Activated naive CD8-positive, alpha-beta T cell treated with anti-CD3 and anti-CD28 coated beads, Interleukin-2, amount 50 U/mL, for 16 hours (primary cell): ENCODE data around the gene NAPEPLD.
"Not testable (repeated sequence)": the region's sequence is repeated elsewhere in the genome, so short reads cannot be mapped to it uniquely, and the experiment has no call there.

Source experiments
- DNase-seq: peaks from one replicate; pipeline ENCODE4 v3.0.0-alpha.2; 2020; ENCODE audit warnings: low read depth, low spot score

Gene NAPEPLD

DNA sequence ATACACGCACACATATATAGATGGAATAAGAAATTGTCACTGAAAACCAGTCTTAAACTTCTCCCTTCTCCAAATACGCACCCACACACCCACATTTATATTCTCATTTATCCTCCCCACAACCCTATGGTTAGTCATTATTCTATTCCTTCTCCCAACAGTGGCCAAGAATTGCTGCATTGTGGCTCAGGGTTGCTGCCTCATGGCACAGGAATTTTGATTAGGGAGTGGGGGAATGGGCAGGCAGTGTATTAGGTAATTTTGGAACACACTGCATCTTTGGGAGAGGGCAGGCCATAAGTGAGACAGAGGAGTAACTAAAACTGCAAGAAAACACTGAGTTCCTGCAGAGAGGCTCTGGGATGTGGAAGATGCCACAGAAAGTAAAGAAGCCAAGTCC is 35.7 kb downstream of the NAPEPLD start:
- DNase-seq, result no peak

DNA sequence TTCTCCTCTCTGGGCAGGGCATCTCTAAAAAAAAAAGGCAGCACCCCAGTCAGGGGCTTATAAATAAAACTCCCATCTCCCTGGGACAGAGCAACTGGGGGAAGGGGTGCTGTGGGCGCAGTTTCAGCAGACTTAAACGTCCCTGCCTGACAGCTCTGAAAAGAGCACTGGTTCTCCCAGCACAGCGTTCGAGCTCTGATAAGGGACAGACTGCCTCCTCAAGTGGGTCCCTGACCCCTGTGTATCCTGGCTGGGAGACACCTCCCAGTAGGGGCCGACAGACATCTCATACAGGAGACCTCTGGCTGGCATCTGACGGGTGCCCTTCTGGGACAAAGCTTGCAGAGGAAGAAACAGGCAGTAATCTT is 42.2 kb downstream of the NAPEPLD start:
- DNase-seq, result not testable (repeated sequence)

DNA sequence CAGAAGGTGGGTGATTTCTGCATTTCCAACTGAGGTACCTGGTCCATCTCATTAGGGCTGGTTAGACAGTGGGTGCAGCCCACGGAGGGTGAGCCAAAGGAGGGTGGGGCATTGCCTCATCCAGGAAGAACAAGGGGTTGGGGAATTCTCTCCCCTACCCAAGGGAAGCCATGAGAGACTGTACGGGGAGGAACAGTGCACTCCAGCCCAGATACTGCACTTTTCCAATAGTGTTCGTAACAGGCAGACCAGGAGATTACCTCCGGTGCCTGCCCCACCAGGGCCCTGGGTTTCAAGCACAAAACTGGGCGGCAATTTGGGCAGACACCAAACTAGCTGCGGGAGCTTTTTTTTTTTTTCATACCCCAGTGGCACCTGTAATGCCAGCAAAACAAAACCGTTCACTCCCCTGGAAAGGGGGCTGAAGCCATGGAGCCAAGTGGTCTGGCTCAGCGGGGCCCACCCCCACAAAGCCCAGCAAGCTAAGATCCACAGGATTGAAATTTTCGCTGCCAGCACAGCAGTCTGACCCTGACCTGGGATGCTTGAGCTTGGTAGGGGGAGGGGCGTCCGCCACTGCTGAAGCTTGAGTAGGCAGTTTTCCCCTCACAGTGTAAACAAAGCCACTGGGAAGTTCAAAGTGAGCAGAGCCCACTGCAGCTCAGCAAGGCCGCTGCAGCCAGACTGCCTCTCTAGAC is 42.7 kb downstream of the NAPEPLD start:
- DNase-seq, result no peak

DNA sequence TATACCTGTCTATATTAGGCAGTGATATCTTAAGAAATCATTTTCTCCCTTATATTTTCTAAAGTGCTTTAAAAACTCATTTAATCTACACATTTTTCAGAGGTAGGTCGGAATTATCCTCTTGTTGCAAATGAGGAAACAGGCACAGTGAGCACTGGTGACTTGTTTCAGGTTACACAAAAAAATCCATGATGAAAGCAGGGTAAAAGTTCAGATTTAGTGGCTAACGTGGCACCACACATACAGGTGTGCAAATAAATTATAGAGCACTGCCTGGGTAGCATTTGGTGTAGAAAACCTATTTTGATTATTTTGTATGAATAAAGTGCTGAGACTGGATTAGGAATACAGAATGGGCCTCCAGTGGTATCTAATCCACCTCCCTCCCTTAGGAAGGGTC is 47.4 kb downstream of the NAPEPLD start:
- DNase-seq, result no peak

DNA sequence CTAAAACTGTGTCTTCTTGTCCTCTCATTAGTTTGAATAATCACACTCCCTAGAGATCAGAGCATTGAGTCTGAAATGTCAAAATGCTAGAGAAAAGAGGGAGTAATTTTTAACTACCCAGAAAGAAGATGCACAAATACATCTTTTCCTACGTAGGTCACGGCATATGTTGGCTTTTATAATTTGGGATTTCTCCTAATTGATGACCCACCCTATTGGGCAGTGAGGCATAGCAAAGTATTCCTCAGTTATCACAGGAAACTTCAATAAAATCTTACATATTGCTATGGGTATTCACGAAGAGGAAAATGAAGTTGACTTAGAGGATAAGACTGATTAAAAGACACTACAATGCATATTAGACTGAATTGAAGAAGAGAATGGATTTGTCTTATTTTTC is 48.6 kb downstream of the NAPEPLD start:
- no peak for DNase-seq

DNA sequence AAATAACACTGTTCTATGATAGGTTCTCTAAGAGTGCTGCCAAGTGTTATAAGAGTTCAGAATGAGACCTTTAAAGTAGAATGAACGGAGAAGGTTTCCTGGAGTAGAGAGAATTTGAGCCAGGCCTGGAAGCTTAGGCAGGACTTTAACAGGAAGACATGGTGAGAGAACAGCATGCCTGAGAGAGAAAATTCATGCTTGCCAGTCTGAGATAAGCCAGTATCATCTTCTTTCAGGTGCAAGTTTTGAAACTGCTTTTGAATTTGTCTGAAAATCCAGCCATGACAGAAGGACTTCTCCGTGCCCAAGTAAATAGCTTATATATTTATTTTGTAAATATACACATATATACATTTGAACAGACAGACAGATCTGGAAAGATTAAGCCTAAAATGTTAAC is 51.9 kb downstream of the NAPEPLD start:
- DNase-seq, result no peak

DNA sequence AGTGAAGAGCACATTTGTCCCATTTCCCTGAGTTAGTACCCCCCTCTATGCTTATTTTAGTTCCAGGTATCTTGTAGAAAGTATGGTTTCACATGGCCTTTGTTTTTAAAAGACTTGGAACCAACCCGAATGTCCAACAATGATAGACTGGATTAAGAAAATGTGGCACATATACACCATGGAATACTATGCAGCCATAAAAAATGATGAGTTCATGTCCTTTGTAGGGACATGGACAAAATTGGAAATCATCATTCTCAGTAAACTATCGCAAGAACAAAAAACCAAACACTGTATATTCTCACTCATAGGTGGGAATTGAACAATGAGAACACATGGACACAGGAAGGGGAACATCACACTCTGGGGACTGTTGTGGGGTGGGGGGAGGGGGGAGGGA is 53.3 kb downstream of the NAPEPLD start:
- DNase-seq, result not testable (repeated sequence)

DNA sequence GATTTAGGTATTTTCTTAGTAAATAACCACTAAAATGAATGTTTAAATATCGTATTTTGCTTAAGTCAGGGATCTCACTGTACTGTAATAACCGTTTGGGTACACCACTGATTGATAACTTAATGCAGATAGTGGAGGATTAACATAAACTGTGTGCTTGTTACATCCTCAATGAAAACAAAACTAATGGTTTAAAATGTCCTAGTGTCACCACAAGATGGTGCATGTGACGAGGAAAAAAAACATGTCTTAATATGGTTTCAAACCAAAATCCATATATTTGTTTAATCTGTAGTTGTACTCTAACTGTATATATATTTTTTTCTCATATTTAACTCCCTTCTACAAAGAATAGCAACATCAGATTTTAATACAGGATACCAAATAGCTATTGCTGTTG is 54.8 kb downstream of the NAPEPLD start:
- DNase-seq, result no peak

DNA sequence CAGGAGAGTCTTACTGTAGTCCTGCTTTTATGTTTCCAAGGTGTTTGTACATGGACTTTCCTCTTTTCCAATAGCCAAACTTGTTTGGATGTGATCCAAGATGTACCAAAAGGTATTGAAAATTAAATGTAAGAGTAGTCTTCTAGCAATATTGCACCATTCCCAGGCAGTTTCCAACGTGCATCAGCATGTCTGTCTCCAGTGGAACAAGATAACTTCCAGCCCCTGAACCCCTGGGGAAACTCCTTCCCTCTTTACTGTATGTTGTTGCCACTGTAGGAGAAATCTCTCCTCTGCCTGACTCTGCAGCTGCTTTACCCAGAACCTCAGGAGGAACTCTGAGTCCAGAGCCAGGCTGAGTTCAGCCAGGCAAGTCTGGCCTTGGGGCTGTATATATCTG is 55.5 kb downstream of the NAPEPLD start:
- no peak for DNase-seq

DNA sequence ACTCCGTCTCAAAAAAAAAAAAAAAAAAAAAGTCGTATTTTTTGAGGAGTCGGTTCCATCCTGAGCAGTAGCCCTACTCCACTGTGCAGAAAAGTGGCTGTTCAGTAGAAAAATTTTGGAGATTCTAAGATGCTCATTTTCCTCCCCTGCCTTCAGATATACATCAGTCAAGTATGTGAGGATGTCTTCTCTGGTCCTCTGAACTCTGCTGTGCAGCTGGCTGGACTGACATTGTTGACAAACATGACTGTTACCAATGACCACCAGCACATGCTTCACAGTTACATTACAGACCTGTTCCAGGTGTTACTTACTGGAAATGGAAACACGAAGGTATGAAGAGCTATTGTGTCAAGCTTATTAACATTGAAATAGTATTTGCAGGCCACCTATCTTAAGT is 56.6 kb downstream of the NAPEPLD start:
- not testable (repeated sequence) for DNase-seq

DNA sequence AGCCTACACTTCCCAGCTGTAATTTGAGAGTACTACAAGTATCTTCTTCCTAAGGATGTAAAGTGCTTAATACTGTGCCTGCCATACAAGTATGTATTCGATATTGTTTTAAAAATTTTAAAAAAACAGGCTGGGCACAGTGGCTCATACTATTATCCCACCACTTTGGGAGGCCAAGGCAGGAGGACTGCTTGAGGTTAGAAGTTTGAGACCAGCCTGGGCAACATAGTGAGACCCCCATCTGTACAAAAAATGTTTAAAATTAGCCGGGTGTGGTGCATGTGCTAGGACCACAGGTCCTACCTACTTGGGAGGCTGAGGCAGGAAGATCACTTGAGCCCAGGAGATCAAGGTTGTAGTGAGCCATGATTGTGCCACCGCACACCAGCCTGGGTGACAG is 65.7 kb downstream of the NAPEPLD start:
- DNase-seq, result no peak

DNA sequence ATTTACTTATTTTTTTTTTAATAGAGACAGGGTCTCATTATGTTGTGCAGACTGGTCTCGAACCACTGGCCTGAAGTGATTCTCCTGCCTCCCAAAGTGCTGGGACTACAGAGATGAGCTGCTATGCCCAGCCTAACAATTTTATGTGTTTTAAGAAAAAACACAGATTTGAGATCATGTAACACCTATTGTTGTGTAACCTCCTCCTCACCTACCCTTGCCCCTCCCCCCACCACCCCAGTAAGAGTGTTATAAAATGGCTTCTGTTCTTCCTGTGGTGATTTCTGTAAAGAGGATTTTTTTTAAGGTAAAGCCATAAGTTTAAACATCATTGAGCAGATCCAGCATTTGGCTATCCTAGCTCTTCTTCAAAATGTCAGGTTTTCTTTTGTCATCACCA is 66.4 kb downstream of the NAPEPLD start:
- no peak for DNase-seq

DNA sequence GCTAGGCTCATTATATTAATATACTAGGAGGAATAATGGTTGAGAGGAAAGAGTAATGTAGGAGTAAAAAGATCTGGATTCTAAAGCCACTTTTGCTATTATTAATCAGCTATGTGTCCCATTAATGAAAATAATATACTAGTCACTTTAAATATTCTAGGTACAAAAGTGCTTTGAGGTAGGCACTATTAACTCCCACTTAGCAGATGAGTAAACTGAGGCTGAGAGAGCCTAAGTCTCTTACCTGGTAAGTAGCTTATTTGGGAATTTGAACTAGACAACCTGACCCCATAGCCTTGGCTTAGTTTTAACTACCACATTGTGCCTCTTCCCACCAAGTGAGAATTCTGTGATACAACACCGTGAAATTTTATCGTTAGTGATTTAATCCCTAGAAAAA is 68.0 kb downstream of the NAPEPLD start:
- DNase-seq, result no peak

DNA sequence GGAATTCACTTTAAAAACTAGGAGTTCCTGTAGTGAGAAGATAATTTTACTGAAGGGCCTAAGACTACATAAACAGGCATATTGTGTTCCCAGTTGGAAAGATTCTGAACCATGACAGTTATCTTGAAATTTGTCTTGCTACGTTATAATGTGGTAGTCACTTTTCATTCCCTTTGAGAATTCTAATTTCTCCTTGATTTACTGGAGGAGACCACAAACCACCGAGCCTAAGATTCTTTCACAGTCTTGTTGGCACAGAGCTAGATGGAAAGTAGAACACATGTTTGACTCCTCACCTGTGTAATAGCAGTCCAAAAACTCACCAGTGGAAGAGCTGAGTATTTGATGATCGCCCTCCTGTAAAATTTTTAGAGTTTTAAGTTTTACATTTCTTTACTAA is 69.1 kb downstream of the NAPEPLD start:
- no peak for DNase-seq

DNA sequence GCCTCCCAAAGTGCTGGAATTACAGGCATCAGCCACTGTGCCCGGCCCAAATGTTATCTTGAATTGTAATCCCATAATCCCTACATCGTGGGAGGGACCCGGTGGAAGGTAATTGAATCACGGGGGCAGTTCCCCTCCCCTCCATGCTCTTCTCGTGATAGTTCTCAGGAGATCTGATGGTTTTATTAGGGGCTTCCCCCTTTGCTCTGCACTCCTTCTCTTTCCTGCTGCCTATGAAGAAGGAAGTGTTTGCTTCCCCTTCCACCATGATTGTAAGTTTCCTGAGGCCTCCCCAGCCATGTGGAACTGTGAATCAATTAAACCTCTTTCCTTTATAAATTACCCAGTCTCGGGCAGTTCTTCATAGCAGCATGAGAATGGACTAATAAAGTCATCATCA is 70.7 kb downstream of the NAPEPLD start:
- not testable (repeated sequence) for DNase-seq

DNA sequence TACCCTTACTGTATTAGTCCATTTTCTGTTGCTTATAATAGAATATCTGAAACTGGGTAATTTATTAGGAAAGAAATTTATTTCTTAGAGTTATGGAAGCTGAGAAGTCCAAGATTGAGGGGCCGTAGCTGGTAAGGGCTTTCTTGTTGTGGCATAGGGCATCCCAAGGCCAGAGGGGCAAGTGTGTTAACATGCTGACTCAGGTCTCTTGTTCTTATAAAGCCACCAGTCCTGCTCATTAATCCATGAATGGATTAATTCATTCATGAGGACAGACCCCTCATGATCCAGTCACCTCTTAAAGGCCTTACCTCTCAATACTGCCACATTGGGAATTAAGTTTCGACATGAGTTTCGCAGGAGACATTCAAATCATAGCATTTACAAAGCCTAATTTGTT is 71.6 kb downstream of the NAPEPLD start:
- no peak for DNase-seq

DNA sequence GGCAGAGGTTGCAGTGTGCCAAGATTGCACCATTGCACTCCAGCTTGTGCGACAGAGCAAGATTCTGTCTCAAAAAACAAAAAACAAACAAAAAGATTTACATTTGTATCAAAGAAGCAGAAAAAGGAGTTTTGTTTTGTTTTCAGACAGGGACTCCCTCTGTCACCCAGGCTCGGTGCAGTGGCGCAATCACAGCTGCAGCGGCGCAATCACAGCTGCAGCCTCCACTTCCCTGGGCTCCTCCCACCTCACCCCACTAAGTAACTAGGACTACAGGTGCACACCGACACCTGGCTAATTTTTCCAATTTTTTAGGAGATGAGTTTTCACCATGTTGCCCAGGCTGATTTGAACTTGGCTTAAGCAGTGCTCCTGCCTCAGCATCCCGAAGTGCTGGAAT is 72.1 kb downstream of the NAPEPLD start:
- no peak for DNase-seq

DNA sequence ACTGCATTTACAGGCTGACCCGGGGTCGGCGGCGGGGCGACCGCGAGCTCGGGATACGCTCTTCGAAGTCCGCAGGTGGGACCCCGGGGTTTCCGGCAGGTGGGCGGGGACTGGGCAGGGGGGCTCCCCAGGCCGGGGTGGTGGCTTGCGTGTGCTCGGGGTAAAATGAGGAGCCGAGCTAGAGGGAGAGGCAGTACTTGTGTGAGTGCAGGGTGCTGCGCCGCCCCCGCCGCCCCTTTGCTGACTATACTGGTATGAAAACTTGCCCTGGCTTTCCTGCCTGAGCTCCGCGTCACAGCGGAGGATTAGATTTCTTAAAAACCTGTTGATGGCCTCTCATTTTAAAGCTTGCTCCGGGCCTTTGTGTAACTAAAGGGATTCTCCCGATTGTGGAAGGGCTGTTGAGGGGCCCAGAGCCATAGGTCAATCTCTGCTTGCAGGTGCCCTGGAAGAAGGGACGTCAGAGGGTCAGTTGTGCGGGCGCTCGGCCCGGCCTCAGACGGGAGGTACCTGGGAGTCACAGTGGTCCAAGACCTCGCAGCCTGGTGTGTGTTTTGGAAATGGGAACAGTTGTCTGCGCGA is 73.5 kb downstream of the NAPEPLD start:
- peak; percentile 70 for DNase-seq

DNA sequence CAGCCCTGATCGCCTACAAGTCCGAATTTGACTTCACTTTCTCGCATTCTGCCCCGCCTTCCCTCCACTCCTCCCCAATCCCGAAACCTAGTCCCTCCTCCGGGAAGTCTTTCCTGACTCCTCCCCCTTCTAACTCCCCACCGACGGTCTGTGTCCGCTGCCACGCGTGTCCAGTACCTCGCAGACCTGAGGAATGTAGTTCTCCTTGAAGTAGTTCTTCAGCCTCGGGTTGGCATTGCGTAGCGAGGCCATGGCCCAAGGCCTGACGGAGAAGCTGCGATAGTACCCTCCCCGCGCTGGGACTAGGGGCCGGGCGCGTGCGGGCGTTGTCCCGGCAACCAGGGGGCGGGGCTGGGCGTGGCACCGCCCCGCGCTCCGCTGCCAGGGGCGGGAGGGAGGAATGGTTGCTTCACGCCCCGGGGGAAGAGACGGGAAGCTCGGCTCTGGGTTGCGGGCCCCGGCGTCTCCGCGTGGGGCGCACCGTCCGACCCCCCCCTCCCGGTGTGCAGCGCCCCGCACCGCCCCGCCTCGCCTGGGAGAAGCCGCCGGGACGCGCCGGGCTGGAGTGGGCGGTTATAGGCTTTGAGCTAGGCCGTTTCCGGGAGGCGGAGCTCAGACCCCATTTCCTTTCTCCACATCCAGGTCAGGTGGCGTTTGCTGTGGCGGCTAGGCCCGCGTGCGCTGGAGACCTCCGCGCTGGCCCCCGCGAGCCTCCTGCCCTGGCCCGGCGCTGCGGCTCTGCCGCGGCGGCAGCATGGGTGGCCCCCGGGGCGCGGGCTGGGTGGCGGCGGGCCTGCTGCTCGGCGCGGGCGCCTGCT is 74.2 kb downstream of the NAPEPLD start, which contains the start of the genes ARMC10 and FBXL13:
Gene ARMC10 (plus strand): TSS at position 622 of the 818 bp plus-strand sequence. CDS start 133 bp downstream, at position 755.
Gene FBXL13 (minus strand): TSS at position 278 of the 818 bp plus-strand sequence.
- peak; percentile 76 for DNase-seq

DNA sequence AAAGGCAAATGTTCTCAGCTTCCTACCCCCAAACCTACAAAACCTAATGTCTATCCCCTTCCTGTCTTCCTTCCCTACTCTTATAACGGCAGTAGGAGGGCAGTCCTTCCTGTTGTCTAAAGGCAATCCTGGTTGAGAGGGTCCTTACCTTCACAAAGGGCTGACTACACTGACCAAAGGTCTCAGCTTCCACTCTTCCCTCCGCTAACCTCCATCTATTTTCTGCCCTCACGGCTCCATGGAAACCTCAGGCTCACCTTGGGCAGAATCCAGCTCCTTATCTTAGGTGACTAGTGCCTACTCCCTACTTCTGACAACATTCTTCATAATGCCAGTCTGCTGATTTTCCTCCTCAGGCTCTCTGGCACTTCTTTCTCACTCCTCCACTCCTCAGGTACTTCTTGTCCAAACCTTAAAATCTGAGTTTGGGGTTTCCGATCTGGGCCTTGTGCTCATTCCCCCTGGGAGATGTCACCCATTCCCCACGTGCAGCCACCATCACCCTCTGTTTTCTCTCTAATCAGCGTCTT is 74.8 kb downstream of the NAPEPLD start:
- DNase-seq, result no peak

DNA sequence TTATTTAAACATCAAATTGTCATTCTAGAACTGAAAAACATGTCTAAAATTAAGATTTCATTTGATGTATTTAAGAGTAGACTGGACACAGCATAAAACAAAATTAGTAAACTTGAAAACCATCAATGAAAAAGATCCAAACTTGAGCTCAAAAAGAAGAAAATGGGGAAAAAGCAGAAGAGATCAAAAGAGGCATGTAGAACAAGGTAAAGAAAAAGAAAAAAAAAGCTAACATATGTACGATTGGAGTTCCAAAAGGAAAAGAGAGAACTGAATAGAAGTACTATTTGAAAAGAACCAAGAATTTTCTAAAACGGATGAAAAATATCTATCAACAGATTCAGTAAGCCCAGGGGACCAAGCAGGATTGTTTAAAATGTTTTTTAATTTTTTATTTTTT is 77.9 kb downstream of the NAPEPLD start:
- DNase-seq, result no peak
